HEK293 (cell line): ENCODE data around the gene RCOR1.

Experiments
- CTCF ChIP-seq: fragments of 450-650 bp; formaldehyde crosslinking; IDR thresholded peaks from 2 replicates; pipeline ENCODE4 v1.5.1; 2016; ENCODE audit warnings: missing biosample characterization, missing genetic modification characterization
- ELK4 ChIP-seq: IDR thresholded peaks from 2 replicates; pipeline ENCODE4 v1.6.1; 2011; ENCODE audit warnings: mild to moderate bottlenecking, low read depth, low read length, borderline replicate concordance
- KLF10 ChIP-seq: fragments of 450-650 bp; IDR thresholded peaks from 2 replicates; pipeline ENCODE4 v1.5.1; 2018; ENCODE audit warnings: missing biosample characterization, mild to moderate bottlenecking, missing genetic modification characterization
- PRDM10 ChIP-seq: fragments of 450-650 bp; formaldehyde crosslinking; IDR thresholded peaks from 2 replicates; pipeline ENCODE4 v1.5.1; 2016; ENCODE audit warnings: missing biosample characterization, missing genetic modification characterization
- REST ChIP-seq: fragments of 450-650 bp; formaldehyde crosslinking; IDR thresholded peaks from 2 replicates; pipeline ENCODE4 v1.5.1; 2016; ENCODE audit warnings: missing biosample characterization, missing genetic modification characterization
- WT1 ChIP-seq: fragments of 450-650 bp; formaldehyde crosslinking; IDR thresholded peaks from 2 replicates; pipeline ENCODE4 v1.5.1; 2016; ENCODE audit warnings: missing biosample characterization, missing genetic modification characterization
- ZBTB20 ChIP-seq: fragments of 450-650 bp; formaldehyde crosslinking; IDR thresholded peaks from 2 replicates; pipeline ENCODE4 v1.5.1; 2016; ENCODE audit warnings: missing biosample characterization, missing genetic modification characterization
- ZNF19 ChIP-seq: fragments of 450-650 bp; formaldehyde crosslinking; IDR thresholded peaks from 2 replicates; pipeline ENCODE4; 2016; ENCODE audit warnings: missing biosample characterization, missing genetic modification characterization, low read depth
- ZNF416 ChIP-seq: fragments of 450-650 bp; formaldehyde crosslinking; IDR thresholded peaks from 2 replicates; pipeline ENCODE4 v1.5.1; 2016; ENCODE audit warnings: missing biosample characterization, missing genetic modification characterization
- ZNF768 ChIP-seq: fragments of 450-650 bp; formaldehyde crosslinking; IDR thresholded peaks from 2 replicates; pipeline ENCODE4 v1.5.1; 2018; ENCODE audit warnings: missing biosample characterization, mild to moderate bottlenecking, missing genetic modification characterization

- TF ChIP-seq ZNF768 (tag by site-specific recombination) (no peak), PRDM10 (tag by site-specific recombination) (no peak), ZNF19 (no peak), KLF10 (no peak), CTCF (tag by site-specific recombination) (no peak), REST (tag by site-specific recombination) (no peak), ZNF416 (tag by site-specific recombination) (no peak), ZBTB20 (no peak), WT1 (tag by site-specific recombination) (no peak), ELK4 (no peak)
These were observed 33.3 kb downstream of the RCOR1 start for GRCh38 chr14:102625564-102626296.
